ENCODE measurements around the gene HMX3. TPM values are rescaled to one million over a fixed set of nuclear protein-coding genes. Genes with fewer than 3 reads are reported as not detected.

Gene HMX3
- total RNA-seq, 1 experiment from 2014 or later, result not detected

GRCh38 chr10:123141791-123142700, 6.3 kb downstream of the HMX3 start:
- no peaks in the 10 kb centered on the region; the same call in 1 of the 2 replicates for H3K4me1 ChIP-seq (ENCODE audit: insufficient read depth, low read length)
- H3K27ac Mint-ChIP-seq, result no peak overlapping the region

More at GRCh38 chr10:123141791-123142700, 6.3 kb downstream of the HMX3 start:
- Histone ChIP-seq H3K27me3 (ENCODE audit: insufficient read depth, low read length) (peaks cover 95% of the 10 kb centered on the region), H4K5ac (ENCODE audit: insufficient read length, low read depth, low read length) (no peak overlapping the region), H3T11ph (ENCODE audit: low read length) (no peak overlapping the region), H3K79me1 (ENCODE audit: insufficient read depth, low read depth, low read length, poor library complexity, severe bottlenecking) (no peaks in the 10 kb centered on the region), H4K8ac (replicated peaks; ENCODE audit: insufficient read length, low read depth, low read length) (no peak overlapping the region), H3K23me2 (ENCODE audit: insufficient read length, low read depth, low read length, poor library complexity, severe bottlenecking) (peaks cover 19% of the 10 kb centered on the region), H4K20me1 (ENCODE audit: control insufficient read depth, insufficient read depth, insufficient read length) (no peaks in the 10 kb centered on the region), H3K14ac (ENCODE audit: insufficient read depth, low read length) (no peak overlapping the region), H3K18ac (ENCODE audit: insufficient read length, low read depth, low read length) (no peak overlapping the region), H2BK120ac (ENCODE audit: low read depth, low read length, poor library complexity, severe bottlenecking) (no peak overlapping the region), H3K4ac (ENCODE audit: low read depth, low read length) (no peak overlapping the region), H3K4me2 (ENCODE audit: insufficient read depth, insufficient read length, low read length) (no peak overlapping the region), H3K9me3 (ENCODE audit: control insufficient read depth, low read depth, low read length) (no peaks in the 10 kb centered on the region), H2AK5ac (ENCODE audit: insufficient read length, low read length) (no peak overlapping the region), H4K91ac (ENCODE audit: insufficient read length, low read depth, low read length) (no peak overlapping the region), H2BK15ac (ENCODE audit: low read depth, low read length) (no peak overlapping the region), H3K56ac (ENCODE audit: insufficient read length, low read depth, low read length) (no peak overlapping the region), H3K79me2 (ENCODE audit: insufficient read depth, low read length) (no peaks in the 10 kb centered on the region), H2BK5ac (ENCODE audit: insufficient read length, low read length) (no peak overlapping the region), H2BK12ac (ENCODE audit: insufficient read length, low read depth, low read length) (no peak overlapping the region), H2AFZ (ENCODE audit: low read length) (no peak overlapping the region), H3K23ac (ENCODE audit: insufficient read length, low read depth, low read length) (no peak overlapping the region), H2BK20ac (ENCODE audit: low read depth, low read length, poor library complexity, severe bottlenecking) (no peak overlapping the region), H3K27ac (ENCODE audit: insufficient read length, low read depth, low read length) (no peak overlapping the region), H3K9ac (ENCODE audit: extremely low read depth, insufficient read length, low read length) (no peak overlapping the region)
- peaks cover 37 to 71% of the 10 kb centered on the region in 2 experiments for H3K4me1 Mint-ChIP-seq
- no peaks in the 10 kb centered on the region for H3K36me3 Mint-ChIP-seq (ENCODE audit: insufficient read depth in 1 of 3, low read depth in 3 of 3)
- peaks cover 0 to 8% of the 10 kb centered on the region in 2 experiments; a peak in 4 of 5 replicates for H3K9me3 Mint-ChIP-seq
- no CpG with 5 or more reads among the region's 38 CpGs for WGBS (ENCODE audit: extremely low coverage, insufficient read length, low lambda C conversion rate)
- H3K4me3 Mint-ChIP-seq, result peak overlapping the region in 1 of 2 experiments; percentile 70; a peak in 3 of 5 replicates
- no peak for TF ChIP-seq CTCF (conservative IDR thresholded peaks at IDR 0.05)
- H3K27me3 Mint-ChIP-seq (ENCODE audit: low read depth), result peaks cover 100% of the 10 kb centered on the region
- no peak for DNase-seq
